ENCODE measurements around the gene SLC35E1. TPM values are rescaled to one million over a fixed set of nuclear protein-coding genes. Genes with fewer than 3 reads are reported as not detected.

SLC35E1 gene
- polyA plus RNA-seq, 1 of the 3 experiments (the other 2 are of a cell fraction): 23.5 TPM

GRCh38 chr19:16594131-16594586, 21.9 kb upstream of the SLC35E1 start:
- H3K9me3 ChIP-seq: no peaks in the 10 kb centered on the region
- H3K4me1 ChIP-seq (ENCODE audit: control insufficient read depth in 1 of 2, insufficient read depth in 2 of 2, low read depth in 1 of 2, low read length in 1 of 2): peaks cover 3 to 42% of the 10 kb centered on the region in 2 experiments; a peak in 3 of 4 replicates
- H3K9ac ChIP-seq: no peak overlapping the region
- TF ChIP-seq SIN3A (IDR thresholded peaks at IDR 0.05; ENCODE audit: borderline replicate concordance, low read depth, low read length): no peak
- peaks cover 99% of the 10 kb centered on the region for H3K79me2 ChIP-seq (ENCODE audit: insufficient read depth)
- H3F3A ChIP-seq (replicated peaks; ENCODE audit: insufficient read depth): no peaks in the 10 kb centered on the region
- peaks cover 99% of the 10 kb centered on the region for H4K20me1 ChIP-seq (ENCODE audit: insufficient read depth)
- ChIA-PET CTCF (no interaction called here), POLR2A (no interaction called here)
- H3K36me3 ChIP-seq (replicated peaks in 1 of 2; ENCODE audit: control insufficient read depth in 1 of 2, insufficient read depth in 2 of 2, low read length in 1 of 2): no peaks in the 10 kb centered on the region
- H3K4me3 ChIP-seq (ENCODE audit: low read depth in 2 of 2, low read length in 1 of 2): no peak overlapping the region
- no peak overlapping the region for H3K27ac ChIP-seq (ENCODE audit: low read depth in 2 of 2, low read length in 1 of 2)
- H2AFZ ChIP-seq (ENCODE audit: low read depth): no peak overlapping the region
- no peak overlapping the region for H3K4me2 ChIP-seq
- WGBS (ENCODE audit: low lambda C conversion rate): 97% methylated on average over 9 of the region's 10 CpGs
- H3K27me3 ChIP-seq (ENCODE audit: insufficient read depth): no peaks in the 10 kb centered on the region
- no peak for DNase-seq
- H3K9me2 ChIP-seq: no peaks in the 10 kb centered on the region

GRCh38 chr19:16593181-16593580, 21.0 kb upstream of the SLC35E1 start:
- Histone ChIP-seq H3K4me3 (ENCODE audit: low read depth in 2 of 2, low read length in 1 of 2) (no peak overlapping the region), H3K4me2 (no peak overlapping the region), H3K79me2 (ENCODE audit: insufficient read depth) (peaks cover 99% of the 10 kb centered on the region), H3K27me3 (ENCODE audit: insufficient read depth) (no peaks in the 10 kb centered on the region), H3K9ac (no peak overlapping the region), H3K36me3 (replicated peaks in 1 of 2; ENCODE audit: control insufficient read depth in 1 of 2, insufficient read depth in 2 of 2, low read length in 1 of 2) (no peaks in the 10 kb centered on the region), H3K27ac (ENCODE audit: low read depth in 2 of 2, low read length in 1 of 2) (no peak overlapping the region), H3K9me3 (no peaks in the 10 kb centered on the region), H3K4me1 (ENCODE audit: control insufficient read depth in 1 of 2, insufficient read depth in 2 of 2, low read depth in 1 of 2, low read length in 1 of 2) (peaks cover 13 to 42% of the 10 kb centered on the region in 2 experiments; a peak in 2 of 4 replicates), H2AFZ (ENCODE audit: low read depth) (no peak overlapping the region), H3K9me2 (no peaks in the 10 kb centered on the region), H3F3A (replicated peaks; ENCODE audit: insufficient read depth) (no peaks in the 10 kb centered on the region), H4K20me1 (ENCODE audit: insufficient read depth) (peaks cover 99% of the 10 kb centered on the region)
- 95% methylated on average over 4 of the region's 4 CpGs for WGBS (ENCODE audit: low lambda C conversion rate)
- POLR2A ChIA-PET: interaction anchor here (1.1 kb wide), 1 partner anchor 34 kb away, joined by 3 read pairs; no protein-coding TSS in a partner anchor
- DNase-seq: no peak
- no peak for TF ChIP-seq ZBTB33 (IDR thresholded peaks at IDR 0.05; ENCODE audit: borderline replicate concordance, low read depth)
- no peak for TF ChIP-seq FOXM1 (IDR thresholded peaks at IDR 0.05; ENCODE audit: low read depth)
- TF ChIP-seq NRF1 (IDR thresholded peaks at IDR 0.05; ENCODE audit: low read depth, low read length): no peak
- no peak for TF ChIP-seq YY1 (IDR thresholded peaks at IDR 0.05; ENCODE audit: low read depth)
- CTCF ChIA-PET: no interaction called here

GRCh38 chr19:16591803-16592556, 19.8 kb upstream of the SLC35E1 start:
- WGBS (ENCODE audit: low lambda C conversion rate): 80% methylated on average over 9 of the region's 10 CpGs
- Histone ChIP-seq H3K4me3 (ENCODE audit: low read depth in 2 of 2, low read length in 1 of 2) (no peak overlapping the region), H3K4me1 (ENCODE audit: control insufficient read depth in 1 of 2, insufficient read depth in 2 of 2, low read depth in 1 of 2, low read length in 1 of 2) (peaks cover 25 to 54% of the 10 kb centered on the region in 2 experiments; a peak in 3 of 4 replicates), H4K20me1 (ENCODE audit: insufficient read depth) (peaks cover 99% of the 10 kb centered on the region), H3K27me3 (ENCODE audit: insufficient read depth) (no peaks in the 10 kb centered on the region), H3F3A (replicated peaks; ENCODE audit: insufficient read depth) (no peaks in the 10 kb centered on the region), H3K27ac (ENCODE audit: low read depth in 2 of 2, low read length in 1 of 2) (no peak overlapping the region; a peak in 1 of 4 replicates), H3K79me2 (ENCODE audit: insufficient read depth) (peaks cover 99% of the 10 kb centered on the region), H3K36me3 (replicated peaks in 1 of 2; ENCODE audit: control insufficient read depth in 1 of 2, insufficient read depth in 2 of 2, low read length in 1 of 2) (no peaks in the 10 kb centered on the region), H2AFZ (ENCODE audit: low read depth) (no peak overlapping the region), H3K4me2 (no peak overlapping the region), H3K9me3 (no peaks in the 10 kb centered on the region), H3K9ac (no peak overlapping the region), H3K9me2 (no peaks in the 10 kb centered on the region)
- TF ChIP-seq NRF1 (IDR thresholded peaks at IDR 0.05; ENCODE audit: low read depth, low read length) (no peak), JUND (IDR thresholded peaks at IDR 0.05) (no peak), EP300 (IDR thresholded peaks at IDR 0.05; ENCODE audit: borderline replicate concordance in 1 of 2, low read depth in 1 of 2, low read length in 1 of 2) (no peak), EZH2phosphoT487 (IDR thresholded peaks at IDR 0.05; ENCODE audit: borderline replicate concordance, low read depth) (no peak), TAF1 (IDR thresholded peaks at IDR 0.05; ENCODE audit: borderline replicate concordance, low read depth, low read length) (no peak), FOXM1 (IDR thresholded peaks at IDR 0.05; ENCODE audit: low read depth) (no peak), POLR2AphosphoS5 (IDR thresholded peaks at IDR 0.05; ENCODE audit: low read depth, low read length) (no peak), GATA2 (CRISPR knock-in tag; IDR thresholded peaks at IDR 0.05) (no peak), ZBTB33 (IDR thresholded peaks at IDR 0.05; ENCODE audit: borderline replicate concordance, low read depth) (no peak), TEAD4 (IDR thresholded peaks at IDR 0.05; ENCODE audit: borderline replicate concordance, insufficient read depth) (no peak), TCF12 (IDR thresholded peaks at IDR 0.05) (no peak), NFIC (IDR thresholded peaks at IDR 0.05; ENCODE audit: borderline replicate concordance) (no peak)
- DNase-seq: no peak
- CTCF ChIA-PET: no interaction called here
- POLR2A ChIA-PET: interaction anchor here (0.6 to 1.1 kb wide), 3 partner anchors 18 to 87 kb away, joined by 3 to 4 read pairs (median 3); no protein-coding TSS in a partner anchor
